DND-41 (cell line): ENCODE results near the gene PCDHA6.
"Not testable (repeated sequence)": the region's sequence is repeated elsewhere in the genome, so short reads cannot be mapped to it uniquely, and the experiment has no call there.

Experiments used
- CTCF ChIP-seq: IDR thresholded peaks from 2 replicates; pipeline ENCODE4 v1.5.1; 2012; ENCODE audit warnings: borderline replicate concordance, low read length, moderate library complexity, mild to moderate bottlenecking; ENCODE audit not compliant: poor library complexity, severe bottlenecking; ENCODE audit errors: extremely low read depth
- EZH2 ChIP-seq: IDR thresholded peaks from 3 replicates; pipeline ENCODE4 v1.6.1; 2012; ENCODE audit warnings: borderline replicate concordance, low read depth, mild to moderate bottlenecking, moderate library complexity, low read length, inconsistent platforms; ENCODE audit not compliant: severe bottlenecking

- not testable (repeated sequence) for TF ChIP-seq CTCF, EZH2
Measured at GRCh38 chr5:140848139-140849102, 20.7 kb downstream of the PCDHA6 start, which contains the start of gene PCDHA9.
